ENCODE data around the gene CXorf51B.
"Not testable (repeated sequence)": the region's sequence is repeated elsewhere in the genome, so short reads cannot be mapped to it uniquely, and the experiment has no call there.

- TF ChIP-seq, protein P1, sequence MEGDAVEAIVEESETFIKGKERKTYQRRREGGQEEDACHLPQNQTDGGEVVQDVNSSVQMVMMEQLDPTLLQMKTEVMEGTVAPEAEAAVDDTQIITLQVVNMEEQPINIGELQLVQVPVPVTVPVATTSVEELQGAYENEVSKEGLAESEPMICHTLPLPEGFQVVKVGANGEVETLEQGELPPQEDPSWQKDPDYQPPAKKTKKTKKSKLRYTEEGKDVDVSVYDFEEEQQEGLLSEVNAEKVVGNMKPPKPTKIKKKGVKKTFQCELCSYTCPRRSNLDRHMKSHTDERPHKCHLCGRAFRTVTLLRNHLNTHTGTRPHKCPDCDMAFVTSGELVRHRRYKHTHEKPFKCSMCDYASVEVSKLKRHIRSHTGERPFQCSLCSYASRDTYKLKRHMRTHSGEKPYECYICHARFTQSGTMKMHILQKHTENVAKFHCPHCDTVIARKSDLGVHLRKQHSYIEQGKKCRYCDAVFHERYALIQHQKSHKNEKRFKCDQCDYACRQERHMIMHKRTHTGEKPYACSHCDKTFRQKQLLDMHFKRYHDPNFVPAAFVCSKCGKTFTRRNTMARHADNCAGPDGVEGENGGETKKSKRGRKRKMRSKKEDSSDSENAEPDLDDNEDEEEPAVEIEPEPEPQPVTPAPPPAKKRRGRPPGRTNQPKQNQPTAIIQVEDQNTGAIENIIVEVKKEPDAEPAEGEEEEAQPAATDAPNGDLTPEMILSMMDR (conservative IDR thresholded peaks at IDR 0.05; ENCODE audit: low read depth, low read length), result not testable (repeated sequence)
- TF ChIP-seq EZH2 (IDR thresholded peaks at IDR 0.05; ENCODE audit: borderline replicate concordance, low read depth, low read length, poor library complexity, severe bottlenecking), result not testable (repeated sequence)
Observed at GRCh38 chrX:146814644-146815043, 5.1 kb downstream of the CXorf51B start, which contains the start of gene CXorf51A.

Measured in A673 (cell line).